Fibroblast of villous mesenchyme (primary cell): ENCODE measurements around the gene BCL11A. TPM values are rescaled to one million over a fixed set of nuclear protein-coding genes. Genes with fewer than 3 reads are reported as not detected.
"Not testable (repeated sequence)": the region's sequence is repeated elsewhere in the genome, so short reads cannot be mapped to it uniquely, and the experiment has no call there.

Source experiments
- DNase-seq: peaks from one replicate; pipeline ENCODE4 v3.0.0-alpha.2; 2010; ENCODE audit warnings: low read depth
- H3K4me3 ChIP-seq: 2 replicates; pipeline ENCODE4 v1.5.1; 2011; ENCODE audit warnings: low read depth, mild to moderate bottlenecking, low read length
- CTCF ChIP-seq: IDR thresholded peaks from 2 replicates; pipeline ENCODE4 v1.5.1; 2012; ENCODE audit warnings: low read depth, mild to moderate bottlenecking, low read length; ENCODE audit not compliant: insufficient read depth
- total RNA-seq: library from RNA; depleted of rRNA; stranded (reverse); fragments of >200 nt; gene quantifications from 2 replicates; pipeline ENCODE4 v1.2.3, GENCODE V29; 2012

The BCL11A gene
- total RNA-seq, 1 donor: 0.43 TPM

- no peak for TF ChIP-seq CTCF
These were observed 123.8 kb downstream of the BCL11A start for GRCh38 chr2:60429681-60430080.

GRCh38 chr2:60426880-60427279 is 126.6 kb downstream of the BCL11A start:
- no peak overlapping the region for H3K4me3 ChIP-seq
- no peak for DNase-seq
- no peak for TF ChIP-seq CTCF

More at GRCh38 chr2:60429681-60430080, 123.8 kb downstream of the BCL11A start:
- H3K4me3 ChIP-seq: no peak overlapping the region
- DNase-seq: no peak

GRCh38 chr2:60426341-60426740 is 127.1 kb downstream of the BCL11A start:
- DNase-seq: no peak
- TF ChIP-seq CTCF: no peak
- H3K4me3 ChIP-seq: no peak overlapping the region

GRCh38 chr2:60424233-60424632 is 129.2 kb downstream of the BCL11A start:
- H3K4me3 ChIP-seq: no peak overlapping the region
- no peak for TF ChIP-seq CTCF
- DNase-seq: no peak

GRCh38 chr2:60423505-60423904 is 129.9 kb downstream of the BCL11A start:
- H3K4me3 ChIP-seq: no peak overlapping the region
- TF ChIP-seq CTCF: no peak
- no peak for DNase-seq

- no peak for DNase-seq
- TF ChIP-seq CTCF: no peak
- no peak overlapping the region for H3K4me3 ChIP-seq
These were observed 130.5 kb downstream of the BCL11A start for GRCh38 chr2:60422826-60423483.

GRCh38 chr2:60417210-60417609 is 136.2 kb downstream of the BCL11A start:
- not testable (repeated sequence) for H3K4me3 ChIP-seq, DNase-seq
